Vagina (tissue), 2 donors: ENCODE data around the gene SLC6A1. TPM values are rescaled to one million over a fixed set of nuclear protein-coding genes. Genes with fewer than 3 reads are reported as not detected.
A peak's percentile ranks its signal among the peaks of the same experiment; 100 is the strongest.
"Not testable (repeated sequence)": the region's sequence is repeated elsewhere in the genome, so short reads cannot be mapped to it uniquely, and the experiment has no call there.

Source experiments
- DNase-seq, 2 donors: peaks; one replicate each; pipeline ENCODE4 v3.0.0-alpha.2; 2017; ENCODE audit errors: extremely low spot score in 2 of 2
- H3K27ac ChIP-seq: fragments of 200-600 bp; sonication (generic); one replicate; pipeline ENCODE4 v1.5.1; 2019
- H3K27me3 ChIP-seq: fragments of 200-600 bp; sonication (generic); one replicate; pipeline ENCODE4 v1.5.1; 2019
- H3K36me3 ChIP-seq, 2 donors: fragments of 200-600 bp; sonication (generic); one replicate each; pipeline ENCODE4 v1.5.1; 2017 to 2019
- H3K4me1 ChIP-seq: fragments of 200-600 bp; sonication (generic); one replicate; pipeline ENCODE4 v1.5.1; 2019
- H3K4me3 ChIP-seq, 2 donors: fragments of 200-600 bp; sonication (generic); 1 replicate in 1 of 2; 2 replicates in 1 of 2; pipeline ENCODE4 v1.5.1; 2016 to 2019
- H3K9me3 ChIP-seq: fragments of 200-600 bp; sonication (generic); one replicate; pipeline ENCODE4 v1.5.1; 2019
- CTCF ChIP-seq, 3 experiments: fragments of 450-650 bp in 2 of 3; fragments of 200-600 bp in 1 of 3; sonication (generic) in 1 of 3; IDR thresholded peaks; one replicate each; pipeline ENCODE4 v1.5.1; 2017 to 2019; ENCODE audit warnings: antibody characterized with exemption in 3 of 3, mild to moderate bottlenecking in 2 of 3, moderate library complexity in 2 of 3
- POLR2A ChIP-seq, 2 donors: fragments of 450-650 bp; IDR thresholded peaks; one replicate each; pipeline ENCODE4 v1.6.1; 2017; ENCODE audit warnings: antibody characterized with exemption in 2 of 2, mild to moderate bottlenecking in 2 of 2, moderate library complexity in 2 of 2
- POLR2AphosphoS5 ChIP-seq, 2 donors: sonication (generic); formaldehyde crosslinking; IDR thresholded peaks; one replicate each; pipeline ENCODE4 v1.9.0; 2017; ENCODE audit warnings: antibody characterized with exemption in 2 of 2, mild to moderate bottlenecking in 2 of 2, low read depth in 1 of 2; ENCODE audit not compliant: insufficient read depth in 1 of 2
- intact Hi-C: fragments of 100-400 bp; cut with DNase I; formaldehyde crosslinking; loops from one replicate; pipeline ENCODE4 v1.15.1; 2023
- total RNA-seq: library from RNA; depleted of rRNA; stranded (reverse); fragments of >200 nt; gene quantifications from one replicate; pipeline ENCODE4 v1.2.3, GENCODE V29; 2016

Gene SLC6A1
- total RNA-seq, 1 donor from 2014 or later: 2.0 TPM

- Histone ChIP-seq H3K36me3 (no peaks in the 10 kb centered on the region), H3K27me3 (no peaks in the 10 kb centered on the region), H3K9me3 (no peaks in the 10 kb centered on the region), H3K4me1 (peaks cover 4% of the 10 kb centered on the region), H3K4me3 (no peak overlapping the region), H3K27ac (no peak overlapping the region)
- TF ChIP-seq CTCF (IDR thresholded peaks at IDR 0.05) (no peak), POLR2AphosphoS5 (IDR thresholded peaks at IDR 0.05; ENCODE audit: insufficient read depth in 1 of 2, low read depth in 1 of 2) (no peak), POLR2A (IDR thresholded peaks at IDR 0.05) (no peak)
- intact Hi-C loops: loop anchor here (2.0 to 10.0 kb wide), 3 partner anchors 109 to 1945 kb away; no protein-coding TSS in a partner anchor
- no peak for DNase-seq
These were observed 67.2 kb downstream of the SLC6A1 start for GRCh38 chr3:11059799-11060115.

- TF ChIP-seq POLR2AphosphoS5 (IDR thresholded peaks at IDR 0.05; ENCODE audit: insufficient read depth in 1 of 2, low read depth in 1 of 2): peak in 1 of 2 donors; percentile 44
- TF ChIP-seq POLR2A (IDR thresholded peaks at IDR 0.05): no peak
- peak; percentile 85 to 96 (median 87) for TF ChIP-seq CTCF (IDR thresholded peaks at IDR 0.05)
- Histone ChIP-seq H3K36me3 (no peaks in the 10 kb centered on the region), H3K27ac (no peak overlapping the region), H3K4me3 (peak overlapping the region; percentile 1 to 5), H3K4me1 (peaks cover 4% of the 10 kb centered on the region), H3K27me3 (no peaks in the 10 kb centered on the region), H3K9me3 (no peaks in the 10 kb centered on the region)
- intact Hi-C loops: loop anchor here (5.0 to 10.0 kb wide), 2 partner anchors 277 to 1944 kb away; no protein-coding TSS in a partner anchor
- no peak for DNase-seq
These were observed 68.1 kb downstream of the SLC6A1 start for GRCh38 chr3:11060500-11061251.

GRCh38 chr3:11061268-11061871 is 68.8 kb downstream of the SLC6A1 start:
- not testable (repeated sequence) for H3K36me3 ChIP-seq, DNase-seq, H3K9me3 ChIP-seq, H3K4me1 ChIP-seq, H3K27me3 ChIP-seq, H3K27ac ChIP-seq
- intact Hi-C loops: loop anchor here (5.0 to 10.0 kb wide), 2 partner anchors 276 to 1943 kb away; no protein-coding TSS in a partner anchor
- peak overlapping the region in 1 of 2 donors; percentile 5 for H3K4me3 ChIP-seq

GRCh38 chr3:11062704-11063103 is 70.2 kb downstream of the SLC6A1 start:
- Histone ChIP-seq H3K36me3 (no peaks in the 10 kb centered on the region), H3K4me1 (peaks cover 4% of the 10 kb centered on the region), H3K27me3 (no peaks in the 10 kb centered on the region), H3K4me3 (no peak overlapping the region), H3K27ac (no peak overlapping the region), H3K9me3 (no peaks in the 10 kb centered on the region)
- no peak for DNase-seq
- TF ChIP-seq POLR2AphosphoS5 (IDR thresholded peaks at IDR 0.05; ENCODE audit: insufficient read depth in 1 of 2, low read depth in 1 of 2) (no peak), CTCF (IDR thresholded peaks at IDR 0.05) (no peak), POLR2A (IDR thresholded peaks at IDR 0.05) (no peak)
- intact Hi-C loops: loop anchor here (5.0 to 10.0 kb wide), 2 partner anchors 275 to 1942 kb away; no protein-coding TSS in a partner anchor

- Histone ChIP-seq H3K4me3 (no peak overlapping the region), H3K27ac (no peak overlapping the region), H3K4me1 (no peaks in the 10 kb centered on the region), H3K27me3 (no peaks in the 10 kb centered on the region), H3K9me3 (peaks cover 3% of the 10 kb centered on the region), H3K36me3 (no peaks in the 10 kb centered on the region)
- no peak for DNase-seq
- TF ChIP-seq POLR2AphosphoS5 (IDR thresholded peaks at IDR 0.05; ENCODE audit: insufficient read depth in 1 of 2, low read depth in 1 of 2) (no peak), POLR2A (IDR thresholded peaks at IDR 0.05) (no peak), CTCF (IDR thresholded peaks at IDR 0.05) (no peak)
- intact Hi-C loops: no loop called here
These were observed 78.7 kb downstream of the SLC6A1 start for GRCh38 chr3:11071096-11071755.
